Body of pancreas (tissue), 4 donors: Measurements from ENCODE around the gene ALG1.
"Not testable (repeated sequence)": the region's sequence is repeated elsewhere in the genome, so short reads cannot be mapped to it uniquely, and the experiment has no call there.

Source experiments
- POLR2A ChIP-seq, 3 donors: fragments of 450-650 bp; IDR thresholded peaks; one replicate each; pipeline ENCODE4 v1.6.1; 2016; ENCODE audit warnings: antibody characterized with exemption in 3 of 3, mild to moderate bottlenecking in 2 of 3
- TF ChIP-seq, protein P1 (sequence below), 7 experiments: fragments of 450-650 bp in 4 of 7; fragments of 200-600 bp in 3 of 7; sonication (generic) in 3 of 7; IDR thresholded peaks; one replicate each; pipeline ENCODE4 v1.5.1; 2016 to 2019; ENCODE audit warnings: antibody characterized with exemption in 7 of 7

DNA sequence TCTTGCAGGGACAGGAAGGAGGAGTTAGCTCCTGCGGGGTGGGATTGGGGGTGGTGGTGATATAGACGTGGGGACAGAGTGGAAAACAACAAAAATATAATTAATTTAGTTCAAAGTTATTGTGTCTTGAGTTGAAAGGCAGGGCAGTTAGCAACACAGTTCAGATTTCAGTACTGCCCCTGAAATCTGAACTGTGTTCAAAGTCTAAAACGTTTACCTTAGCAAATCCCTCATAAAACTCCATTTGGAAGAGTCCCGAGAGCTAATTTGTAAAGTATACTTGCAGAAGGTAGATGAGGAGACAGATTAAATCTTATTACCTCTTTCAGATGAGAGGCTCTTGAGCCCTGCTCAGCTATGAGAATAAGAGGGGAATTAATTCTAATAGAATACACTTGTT, 27.5 kb downstream of the ALG1 start:
- TF ChIP-seq, protein P1, sequence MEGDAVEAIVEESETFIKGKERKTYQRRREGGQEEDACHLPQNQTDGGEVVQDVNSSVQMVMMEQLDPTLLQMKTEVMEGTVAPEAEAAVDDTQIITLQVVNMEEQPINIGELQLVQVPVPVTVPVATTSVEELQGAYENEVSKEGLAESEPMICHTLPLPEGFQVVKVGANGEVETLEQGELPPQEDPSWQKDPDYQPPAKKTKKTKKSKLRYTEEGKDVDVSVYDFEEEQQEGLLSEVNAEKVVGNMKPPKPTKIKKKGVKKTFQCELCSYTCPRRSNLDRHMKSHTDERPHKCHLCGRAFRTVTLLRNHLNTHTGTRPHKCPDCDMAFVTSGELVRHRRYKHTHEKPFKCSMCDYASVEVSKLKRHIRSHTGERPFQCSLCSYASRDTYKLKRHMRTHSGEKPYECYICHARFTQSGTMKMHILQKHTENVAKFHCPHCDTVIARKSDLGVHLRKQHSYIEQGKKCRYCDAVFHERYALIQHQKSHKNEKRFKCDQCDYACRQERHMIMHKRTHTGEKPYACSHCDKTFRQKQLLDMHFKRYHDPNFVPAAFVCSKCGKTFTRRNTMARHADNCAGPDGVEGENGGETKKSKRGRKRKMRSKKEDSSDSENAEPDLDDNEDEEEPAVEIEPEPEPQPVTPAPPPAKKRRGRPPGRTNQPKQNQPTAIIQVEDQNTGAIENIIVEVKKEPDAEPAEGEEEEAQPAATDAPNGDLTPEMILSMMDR (IDR thresholded peaks at IDR 0.05): not testable (repeated sequence)
- TF ChIP-seq POLR2A (IDR thresholded peaks at IDR 0.05): not testable (repeated sequence)
